HCT116 (cell line): Measurements from ENCODE around the gene HIVEP3. TPM values are rescaled to one million over a fixed set of nuclear protein-coding genes. Genes with fewer than 3 reads are reported as not detected.

ENCODE experiments used
- ATAC-seq: fragments of 200-7000 bp; cut with Tn5 transposase; 2 replicates; pipeline ENCODE4 v1.9.1; 2020; ENCODE audit warnings: mild to moderate bottlenecking, moderate library complexity
- BruUV-seq: library from RNA; stranded (reverse); fragments of 400-500 nt; replicated peaks from 2 replicates; lab custom pipeline; 2021; lab: Mats Ljungman, UMichigan
- CTCF ChIA-PET: fragments of 300-600 bp; sonication (Branson Sonifier 250); formaldehyde crosslinking; loops from one replicate; lab custom pipeline; 2021; ENCODE audit warnings: antibody characterized with exemption; lab: Charles Lee
- POLR2A ChIA-PET: fragments of 300-600, 350-600 bp; sonication (Branson Sonifier 250); formaldehyde crosslinking; loops from one replicate; lab custom pipeline; 2021; ENCODE audit warnings: antibody characterized with exemption; lab: Charles Lee
- RAD21 ChIA-PET, 2 experiments: fragments of 300-600 bp; sonication (Branson Sonifier 250); formaldehyde crosslinking; loops; one replicate each; lab custom pipeline; 2023; ENCODE audit warnings: low total read pairs in 2 of 2; ENCODE audit not compliant: uncharacterized antibody in 2 of 2, unreplicated experiment in 2 of 2, low non-redundant PET in 1 of 2; lab: Charles Lee
- DNase-seq: peaks from one replicate; pipeline ENCODE4 v3.0.0-alpha.2; 2010; ENCODE audit warnings: low read depth, low spot score
- H2AFZ ChIP-seq: fragments of 200-600 bp; shearing (Covaris generic), sonication (generic); 2 replicates; pipeline ENCODE4 v1.6.1; 2017; ENCODE audit warnings: low read depth, mixed run types, mixed read lengths, antibody characterized with exemption, low read length; ENCODE audit not compliant: poor library complexity, severe bottlenecking
- H3K27ac ChIP-seq: 2 replicates; pipeline ENCODE4 v1.5.1; 2012; ENCODE audit warnings: low read depth, low read length
- H3K27me3 ChIP-seq: fragments of 200-600 bp; sonication (generic); 2 replicates; pipeline ENCODE4 v1.6.1; 2016; ENCODE audit warnings: mixed run types, low read length, mixed read lengths; ENCODE audit not compliant: insufficient read depth
- H3K36me3 ChIP-seq, 2 experiments: fragments of 200-500 bp in 1 of 2; fragments of 200-600 bp in 1 of 2; sonication (Bioruptor generic) in 1 of 2; sonication (generic) in 1 of 2; 2 replicates each; pipeline versions ENCODE4 v1.5.1 to v1.6.1; 2014 to 2016; ENCODE audit warnings: low read length in 2 of 2, inconsistent platforms in 1 of 2, mixed read lengths in 1 of 2, mixed run types in 1 of 2; ENCODE audit not compliant: insufficient read depth in 2 of 2, control insufficient read depth in 1 of 2
- H3K4me1 ChIP-seq, 2 experiments: fragments of 200-600 bp in 1 of 2; sonication (generic) in 1 of 2; 2 replicates each; pipeline versions ENCODE4 v1.5.1 to v1.6.1; 2012 to 2017; ENCODE audit warnings: low read length in 2 of 2, inconsistent platforms in 1 of 2, mild to moderate bottlenecking in 1 of 2, mixed read lengths in 1 of 2, mixed run types in 1 of 2, moderate library complexity in 1 of 2; ENCODE audit not compliant: insufficient read depth in 2 of 2, control insufficient read depth in 1 of 2
- H3K4me2 ChIP-seq: fragments of 200-600 bp; sonication (generic); 2 replicates; pipeline ENCODE4 v1.6.1; 2017; ENCODE audit warnings: mixed run types, low read length, mixed read lengths
- H3K4me3 ChIP-seq, 2 experiments: fragments of 200-600 bp in 1 of 2; sonication (generic) in 1 of 2; replicated peaks in 1 of 2; 2 replicates each; pipeline ENCODE4 v1.5.1; 2011 to 2016; ENCODE audit warnings: low read length in 2 of 2, control low read depth in 1 of 2, low read depth in 1 of 2, mild to moderate bottlenecking in 1 of 2, mixed read lengths in 1 of 2, mixed run types in 1 of 2
- H3K79me2 ChIP-seq: fragments of 200-600 bp; sonication (generic); 2 replicates; pipeline ENCODE4 v1.6.1; 2017; ENCODE audit warnings: mild to moderate bottlenecking, mixed run types, low read length, moderate library complexity, mixed read lengths; ENCODE audit not compliant: insufficient read depth
- H3K9ac ChIP-seq: fragments of 200-600 bp; sonication (generic); 2 replicates; pipeline ENCODE4 v1.6.1; 2016; ENCODE audit warnings: low read length, mixed read lengths
- H3K9me2 ChIP-seq: fragments of 200-600 bp; sonication (generic), shearing (Covaris generic); 2 replicates; pipeline ENCODE4 v1.6.1; 2017; ENCODE audit warnings: mixed run types, mild to moderate bottlenecking, moderate library complexity; ENCODE audit not compliant: insufficient read depth
- H3K9me3 ChIP-seq, 2 experiments: fragments of 200-500 bp in 1 of 2; fragments of 200-600 bp in 1 of 2; sonication (Bioruptor generic) in 1 of 2; sonication (generic) in 1 of 2; 2 replicates each; pipeline ENCODE4 v1.6.1; 2014 to 2017; ENCODE audit warnings: low read length in 2 of 2, mixed read lengths in 2 of 2, inconsistent platforms in 1 of 2, low read depth in 1 of 2, mild to moderate bottlenecking in 1 of 2, mixed run types in 1 of 2, moderate library complexity in 1 of 2; ENCODE audit not compliant: control insufficient read depth in 1 of 2, insufficient read depth in 1 of 2
- H4K20me1 ChIP-seq: fragments of 200-600 bp; sonication (generic), shearing (Covaris generic); 2 replicates; pipeline ENCODE4 v1.6.1; 2017; ENCODE audit warnings: mixed run types, mild to moderate bottlenecking, moderate library complexity; ENCODE audit not compliant: insufficient read depth
- CTCF ChIP-seq, 3 experiments: fragments of 200-600 bp in 1 of 3; sonication (generic) in 1 of 3; IDR thresholded peaks in 2 of 3; conservative IDR thresholded peaks in 1 of 3; 2 replicates each; pipeline ENCODE4 v1.5.1; 2012 to 2017; ENCODE audit warnings: low read depth in 2 of 3, low read length in 2 of 3, antibody characterized with exemption in 1 of 3, borderline replicate concordance in 1 of 3, control low read depth in 1 of 3, mild to moderate bottlenecking in 1 of 3, mixed read lengths in 1 of 3, mixed run types in 1 of 3, moderate library complexity in 1 of 3; ENCODE audit not compliant: insufficient read depth in 1 of 3
- EZH2 ChIP-seq: fragments of 200-600 bp; sonication (generic); IDR thresholded peaks from 2 replicates; pipeline ENCODE4 v1.6.1; 2017; ENCODE audit warnings: antibody characterized with exemption, mixed run types
- EZH2phosphoT487 ChIP-seq: fragments of 200-600 bp; IDR thresholded peaks from 2 replicates; pipeline ENCODE4 v1.6.1; 2018; ENCODE audit warnings: antibody characterized with exemption, borderline replicate concordance
- FOSL1 ChIP-seq: IDR thresholded peaks from 2 replicates; pipeline ENCODE4 v1.6.1; 2012; ENCODE audit warnings: low read depth
- MAX ChIP-seq: IDR thresholded peaks from 2 replicates; pipeline ENCODE4 v1.6.1; 2012
- POLR2A ChIP-seq: IDR thresholded peaks from 2 replicates; pipeline ENCODE4 v1.7.0; 2011; ENCODE audit warnings: borderline replicate concordance; ENCODE audit not compliant: insufficient read depth, insufficient read length; ENCODE audit errors: extremely low read depth
- SRF ChIP-seq: IDR thresholded peaks from 2 replicates; pipeline ENCODE4 v1.6.1; 2012; ENCODE audit warnings: low read depth
- intact Hi-C: fragments of 100-400 bp; cut with micrococcal nuclease; formaldehyde crosslinking; loops from 2 replicates; pipeline ENCODE4 v1.10.0; 2022
- total RNA-seq: library from RNA; stranded (reverse); gene quantifications from one replicate; pipeline ENCODE4 v1.2.1, GENCODE V29; 2021; ENCODE audit not compliant: unreplicated experiment

Gene HIVEP3
- total RNA-seq, 1 experiment from 2014 or later: 7.1 TPM

- TF ChIP-seq EZH2 (no peak), POLR2A (no peak), SRF (no peak), FOSL1 (no peak), CTCF (IDR thresholded peaks at IDR 0.05 in 2 of 3, conservative IDR thresholded peaks at IDR 0.05 in 1 of 3; ENCODE audit: borderline replicate concordance in 1 of 3, insufficient read depth in 1 of 3, low read depth in 2 of 3, low read length in 2 of 3) (peak in 1 of 3 experiments; percentile 17; a peak in 2 of 6 replicates), MAX (no peak), EZH2phosphoT487 (no peak)
- no peaks in the 10 kb centered on the region for H3K79me2 ChIP-seq
- H4K20me1 ChIP-seq: no peaks in the 10 kb centered on the region
- intact Hi-C loops: no loop called here
- H2AFZ ChIP-seq: no peak overlapping the region
- H3K27me3 ChIP-seq: no peaks in the 10 kb centered on the region
- ATAC-seq: no peak
- POLR2A ChIA-PET: no interaction called here
- RAD21 ChIA-PET: no interaction called here
- H3K4me1 ChIP-seq: peaks cover 8 to 15% of the 10 kb centered on the region in 2 experiments
- no peak for DNase-seq
- no peak overlapping the region for H3K4me3 ChIP-seq
- no TSS peak for BruUV-seq
- H3K9me3 ChIP-seq: no peaks in the 10 kb centered on the region
- H3K27ac ChIP-seq: no peak overlapping the region
- no peak overlapping the region for H3K9ac ChIP-seq
- H3K4me2 ChIP-seq: no peak overlapping the region
- H3K36me3 ChIP-seq: no peaks in the 10 kb centered on the region
- no peaks in the 10 kb centered on the region for H3K9me2 ChIP-seq
- CTCF ChIA-PET: no interaction called here
These were observed 260.9 kb downstream of the HIVEP3 start for GRCh38 chr1:41657679-41658295.
